GM18858 (cell line): ENCODE measurements around the gene GSTP1.
"Not testable (repeated sequence)": the region's sequence is repeated elsewhere in the genome, so short reads cannot be mapped to it uniquely, and the experiment has no call there.

Source experiments
- ATAC-seq: cut with Tn5 transposase; IDR thresholded peaks from one replicate; pipeline ENCODE4 v1.9.1; 2021; ENCODE audit not compliant: unreplicated experiment

GSTP1 gene

GRCh38 chr11:67594480-67594879, 10.9 kb downstream of the GSTP1 start:
- ATAC-seq = no peak

GRCh38 chr11:67596753-67597300, 13.2 kb downstream of the GSTP1 start:
- ATAC-seq = no peak

GRCh38 chr11:67597458-67597857, 13.8 kb downstream of the GSTP1 start:
- not testable (repeated sequence) for ATAC-seq

GRCh38 chr11:67597963-67598362, 14.4 kb downstream of the GSTP1 start:
- ATAC-seq = not testable (repeated sequence)

- ATAC-seq = no peak
Observed at GRCh38 chr11:67599149-67599548, 15.5 kb downstream of the GSTP1 start.

GRCh38 chr11:67600324-67601029, 16.9 kb downstream of the GSTP1 start:
- no peak for ATAC-seq

- ATAC-seq = no peak
Observed at GRCh38 chr11:67601098-67601497, 17.5 kb downstream of the GSTP1 start.

GRCh38 chr11:67604119-67604518, 20.5 kb downstream of the GSTP1 start:
- ATAC-seq = not testable (repeated sequence)

GRCh38 chr11:67604815-67605214, 21.2 kb downstream of the GSTP1 start:
- ATAC-seq = no peak

GRCh38 chr11:67605231-67606011, 21.8 kb downstream of the GSTP1 start:
- no peak for ATAC-seq

GRCh38 chr11:67606093-67606491, 22.5 kb downstream of the GSTP1 start:
- ATAC-seq = no peak

- peak; percentile 70 for ATAC-seq
Observed at GRCh38 chr11:67606492-67607295, 23.1 kb downstream of the GSTP1 start, which contains the start of gene NDUFV1. TSS of gene NDUFV1 (plus strand) at chr11:67606936. CDS start at chr11:67607005, 69 bp downstream.

- ATAC-seq = no peak
Observed at GRCh38 chr11:67607507-67607906, 23.9 kb downstream of the GSTP1 start.

- ATAC-seq = no peak
Observed at GRCh38 chr11:67608486-67608885, 24.9 kb downstream of the GSTP1 start.

- no peak for ATAC-seq
Observed at GRCh38 chr11:67609316-67609715, 25.7 kb downstream of the GSTP1 start.

- no peak for ATAC-seq
Observed at GRCh38 chr11:67610302-67610868, 26.8 kb downstream of the GSTP1 start.

GRCh38 chr11:67611165-67611564, 27.6 kb downstream of the GSTP1 start:
- no peak for ATAC-seq

- no peak for ATAC-seq
Observed at GRCh38 chr11:67611704-67612587, 28.3 kb downstream of the GSTP1 start.

- no peak for ATAC-seq
Observed at GRCh38 chr11:67612751-67613150, 29.1 kb downstream of the GSTP1 start.
